GM23338 (cell line): Measurements from ENCODE around the gene GLCE. TPM values are rescaled to one million over a fixed set of nuclear protein-coding genes. Genes with fewer than 3 reads are reported as not detected.

Experiments
- ATAC-seq: fragments of 200-7000 bp; cut with Tn5 transposase; 3 replicates; pipeline ENCODE4 v1.9.1; 2020
- DNase-seq: peaks from one replicate; pipeline ENCODE4 v3.0.0-alpha.2; 2015; ENCODE audit warnings: low spot score
- H2AFZ ChIP-seq: fragments of 200-600 bp; sonication (generic); 2 replicates; pipeline ENCODE4 v1.8.0; 2016; ENCODE audit warnings: antibody characterized with exemption, mild to moderate bottlenecking, moderate library complexity
- H3F3A ChIP-seq: fragments of 200-600 bp; sonication (generic); replicated peaks from 2 replicates; pipeline ENCODE4 v1.8.0; 2017; ENCODE audit warnings: antibody characterized with exemption, mixed run types, low read depth
- H3K27ac ChIP-seq: fragments of 200-600 bp; sonication (generic); 2 replicates; pipeline ENCODE4 v1.6.1; 2016; ENCODE audit warnings: low read depth
- H3K27me3 ChIP-seq: fragments of 200-600 bp; sonication (generic); 2 replicates; pipeline ENCODE4 v1.8.0; 2016; ENCODE audit warnings: mild to moderate bottlenecking, mixed run types, moderate library complexity; ENCODE audit not compliant: insufficient read depth
- H3K36me3 ChIP-seq: fragments of 200-600 bp; sonication (generic); 2 replicates; pipeline ENCODE4 v1.8.0; 2016; ENCODE audit warnings: mild to moderate bottlenecking; ENCODE audit not compliant: insufficient read depth
- H3K4me1 ChIP-seq: fragments of 200-600 bp; sonication (generic); 2 replicates; pipeline ENCODE4 v1.8.0; 2016; ENCODE audit warnings: mild to moderate bottlenecking, moderate library complexity; ENCODE audit not compliant: insufficient read depth
- H3K4me2 ChIP-seq: fragments of 200-600 bp; sonication (generic); 2 replicates; pipeline ENCODE4 v1.7.1; 2017; ENCODE audit warnings: mixed run types
- H3K4me3 ChIP-seq: fragments of 200-600 bp; sonication (generic); 2 replicates; pipeline ENCODE4 v1.6.1; 2016; ENCODE audit warnings: mixed run types
- H3K79me2 ChIP-seq: fragments of 200-600 bp; sonication (generic); replicated peaks from 2 replicates; pipeline ENCODE4 v1.8.0; 2017; ENCODE audit warnings: mild to moderate bottlenecking; ENCODE audit not compliant: insufficient read depth
- H3K9me2 ChIP-seq: fragments of 200-600 bp; sonication (generic); 2 replicates; pipeline ENCODE4 v1.8.0; 2017; ENCODE audit not compliant: insufficient read depth
- H4K20me1 ChIP-seq: fragments of 200-600 bp; sonication (generic); replicated peaks from 2 replicates; pipeline ENCODE4 v1.8.0; 2017; ENCODE audit warnings: mild to moderate bottlenecking; ENCODE audit not compliant: insufficient read depth
- H3K27ac Mint-ChIP-seq: 2 replicates; pipeline ENCODE4 v1.8.0; 2020; ENCODE audit warnings: inconsistent platforms, mild to moderate bottlenecking, moderate library complexity, mixed read lengths
- H3K27me3 Mint-ChIP-seq: 3 replicates; pipeline ENCODE4 v1.8.0; 2022; ENCODE audit warnings: low read depth, mild to moderate bottlenecking, moderate library complexity, mixed read lengths, inconsistent platforms; ENCODE audit not compliant: insufficient read depth, poor library complexity
- H3K36me3 Mint-ChIP-seq: 3 replicates; pipeline ENCODE4 v1.8.0; 2021; ENCODE audit warnings: low read depth, mild to moderate bottlenecking, inconsistent platforms, moderate library complexity, mixed read lengths
- H3K4me1 Mint-ChIP-seq: 3 replicates; pipeline ENCODE4 v1.8.0; 2020; ENCODE audit warnings: mild to moderate bottlenecking, inconsistent platforms, mixed read lengths
- H3K4me3 Mint-ChIP-seq: 3 replicates; pipeline ENCODE4 v1.8.0; 2021; ENCODE audit warnings: moderate library complexity, mild to moderate bottlenecking, inconsistent platforms, mixed read lengths
- H3K9me3 Mint-ChIP-seq: 3 replicates; pipeline ENCODE4 v1.8.0; 2020; ENCODE audit warnings: moderate library complexity, mild to moderate bottlenecking, inconsistent platforms, mixed read lengths
- CREB1 ChIP-seq: fragments of 250-450 bp; sonication (Bioruptor Pico); IDR thresholded peaks from 2 replicates; pipeline ENCODE4 v1.5.0; 2020; ENCODE audit warnings: low read depth, mild to moderate bottlenecking, moderate library complexity
- ETS1 ChIP-seq: IDR thresholded peaks from 2 replicates; pipeline ENCODE4 v1.6.1; 2016; ENCODE audit warnings: antibody characterized with exemption
- EZH2 ChIP-seq: fragments of 200-600 bp; sonication (generic); IDR thresholded peaks from one replicate; pipeline ENCODE4 v1.8.0; 2017; ENCODE audit warnings: antibody characterized with exemption, mild to moderate bottlenecking, low read depth; ENCODE audit not compliant: unreplicated experiment
- EZH2phosphoT487 ChIP-seq: fragments of 200-600 bp; sonication (generic); IDR thresholded peaks from one replicate; pipeline ENCODE4 v1.8.1; 2018; ENCODE audit warnings: antibody characterized with exemption; ENCODE audit not compliant: unreplicated experiment
- JUNB ChIP-seq: IDR thresholded peaks from one replicate; pipeline ENCODE4 v1.6.1; 2016; ENCODE audit warnings: antibody characterized with exemption; ENCODE audit not compliant: unreplicated experiment
- NANOG ChIP-seq: IDR thresholded peaks from 2 replicates; pipeline ENCODE4 v1.6.1; 2016; ENCODE audit warnings: antibody characterized with exemption, borderline replicate concordance
- POLR2AphosphoS5 ChIP-seq: IDR thresholded peaks from 2 replicates; pipeline ENCODE4 v1.6.1; 2016; ENCODE audit warnings: antibody characterized with exemption, low read depth
- REST ChIP-seq: IDR thresholded peaks from one replicate; pipeline ENCODE4 v1.6.1; 2018; ENCODE audit warnings: antibody characterized with exemption; ENCODE audit not compliant: unreplicated experiment
- STAT1 ChIP-seq: IDR thresholded peaks from one replicate; pipeline ENCODE4 v1.6.1; 2016; ENCODE audit warnings: antibody characterized with exemption; ENCODE audit not compliant: unreplicated experiment
- ZNF114 ChIP-seq: fragments of 250-450 bp; sonication (Bioruptor Pico); IDR thresholded peaks from 2 replicates; pipeline ENCODE4 v1.5.0; 2020; ENCODE audit warnings: mild to moderate bottlenecking, moderate library complexity
- ZNF331 ChIP-seq: fragments of 250-450 bp; sonication (Bioruptor Pico); IDR thresholded peaks from 2 replicates; pipeline ENCODE4 v1.5.0; 2020; ENCODE audit warnings: low read depth, mild to moderate bottlenecking, moderate library complexity
- ZNF462 ChIP-seq: fragments of 250-450 bp; sonication (Bioruptor Pico); IDR thresholded peaks from 2 replicates; pipeline ENCODE4 v1.5.0; 2020; ENCODE audit warnings: mild to moderate bottlenecking, moderate library complexity
- polyA plus RNA-seq: library from polyadenylated mRNA; unstranded; fragments of >200 nt; fragmentation: Nextera tagmentation; extraction: Ambion mirVana; gene quantifications from 2 replicates; pipeline ENCODE4 v1.2.1, GENCODE V29; 2016
- total RNA-seq: library from RNA; depleted of rRNA; stranded (reverse); fragments of >200 nt; shearing (Covaris generic); gene quantifications from 2 replicates; pipeline ENCODE4 v1.2.3, GENCODE V29; 2014
- TF ChIP-seq, protein P1 (sequence below), 2 experiments: fragments of 200-600 bp in 1 of 2; sonication (generic) in 1 of 2; conservative IDR thresholded peaks; 2 replicates each; pipeline versions ENCODE4 v1.5.1 to v1.6.1; 2016 to 2017; ENCODE audit warnings: antibody characterized with exemption in 2 of 2, low read depth in 2 of 2, mild to moderate bottlenecking in 2 of 2, moderate library complexity in 1 of 2

The GLCE gene
- total and polyA plus RNA-seq, 2 experiments from 2014 or later: 7.5 to 15.5 TPM

- Histone ChIP-seq H3K9me2 (no peaks in the 10 kb centered on the region), H3K27ac (no peak overlapping the region), H2AFZ (no peak overlapping the region), H3F3A (no peaks in the 10 kb centered on the region), H3K27me3 (no peaks in the 10 kb centered on the region), H3K79me2 (peaks cover 26% of the 10 kb centered on the region), H3K36me3 (no peaks in the 10 kb centered on the region), H3K4me3 (no peak overlapping the region), H4K20me1 (peaks cover 3% of the 10 kb centered on the region), H3K4me1 (no peaks in the 10 kb centered on the region), H3K4me2 (no peak overlapping the region)
- Mint-ChIP-seq H3K4me3 (no peak overlapping the region), H3K4me1 (no peaks in the 10 kb centered on the region), H3K36me3 (peaks cover 12% of the 10 kb centered on the region; the same call in 2 of the 3 replicates), H3K9me3 (peaks cover 3% of the 10 kb centered on the region; the same call in 2 of the 3 replicates), H3K27me3 (no peaks in the 10 kb centered on the region), H3K27ac (no peak overlapping the region)
- ATAC-seq (no peak), DNase-seq (no peak)
- TF ChIP-seq JUNB (no peak), POLR2AphosphoS5 (no peak), EZH2phosphoT487 (no peak), ETS1 (no peak), ZNF114 (CRISPR knock-in tag) (no peak), STAT1 (no peak), REST (no peak), ZNF331 (CRISPR knock-in tag) (no peak), CREB1 (CRISPR knock-in tag) (no peak), ZNF462 (CRISPR knock-in tag) (no peak), EZH2 (no peak), NANOG (no peak)
- TF ChIP-seq, protein P1, sequence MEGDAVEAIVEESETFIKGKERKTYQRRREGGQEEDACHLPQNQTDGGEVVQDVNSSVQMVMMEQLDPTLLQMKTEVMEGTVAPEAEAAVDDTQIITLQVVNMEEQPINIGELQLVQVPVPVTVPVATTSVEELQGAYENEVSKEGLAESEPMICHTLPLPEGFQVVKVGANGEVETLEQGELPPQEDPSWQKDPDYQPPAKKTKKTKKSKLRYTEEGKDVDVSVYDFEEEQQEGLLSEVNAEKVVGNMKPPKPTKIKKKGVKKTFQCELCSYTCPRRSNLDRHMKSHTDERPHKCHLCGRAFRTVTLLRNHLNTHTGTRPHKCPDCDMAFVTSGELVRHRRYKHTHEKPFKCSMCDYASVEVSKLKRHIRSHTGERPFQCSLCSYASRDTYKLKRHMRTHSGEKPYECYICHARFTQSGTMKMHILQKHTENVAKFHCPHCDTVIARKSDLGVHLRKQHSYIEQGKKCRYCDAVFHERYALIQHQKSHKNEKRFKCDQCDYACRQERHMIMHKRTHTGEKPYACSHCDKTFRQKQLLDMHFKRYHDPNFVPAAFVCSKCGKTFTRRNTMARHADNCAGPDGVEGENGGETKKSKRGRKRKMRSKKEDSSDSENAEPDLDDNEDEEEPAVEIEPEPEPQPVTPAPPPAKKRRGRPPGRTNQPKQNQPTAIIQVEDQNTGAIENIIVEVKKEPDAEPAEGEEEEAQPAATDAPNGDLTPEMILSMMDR (conservative IDR thresholded peaks at IDR 0.05; ENCODE audit: low read depth in 2 of 2): no peak
Measured at GRCh38 chr15:69185706-69186105, 25.3 kb downstream of the GLCE start.
